Stimulated activated CD8-positive, alpha-beta memory T cell treated with anti-CD3 and anti-CD28 coated beads, Interleukin-12 subunit alpha, Interleukin-12 subunit beta, amount 100 ng/mL, for 24 hours (primary cell): Measurements from ENCODE around the gene IKZF5.

Source experiments
- DNase-seq: peaks from one replicate; pipeline ENCODE4 v3.0.0-alpha.2; 2020; ENCODE audit errors: extremely low read depth

The IKZF5 gene

GRCh38 chr10:122981066-122981464 is 27.5 kb downstream of the IKZF5 start:
- no peak for DNase-seq

- DNase-seq = peak; percentile 76
Observed at GRCh38 chr10:122980209-122981065, 28.2 kb downstream of the IKZF5 start, which contains the start of gene PSTK. PSTK (plus strand) TSS chr10:122980401; CDS start chr10:122980480, 79 bp downstream.

- DNase-seq = no peak
Observed at GRCh38 chr10:122974543-122975064, 34.0 kb downstream of the IKZF5 start.

- no peak for DNase-seq
Observed at GRCh38 chr10:122974023-122974422, 34.6 kb downstream of the IKZF5 start.

- no peak for DNase-seq
Observed at GRCh38 chr10:122968698-122969097, 39.9 kb downstream of the IKZF5 start.

- no peak for DNase-seq
Observed at GRCh38 chr10:122966879-122967278, 41.7 kb downstream of the IKZF5 start.

- no peak for DNase-seq
Observed at GRCh38 chr10:122962405-122962804, 46.2 kb downstream of the IKZF5 start.

GRCh38 chr10:122957474-122957873 is 51.1 kb downstream of the IKZF5 start:
- no peak for DNase-seq

GRCh38 chr10:122955892-122956291 is 52.7 kb downstream of the IKZF5 start:
- DNase-seq = no peak

GRCh38 chr10:122954731-122955050 is 53.9 kb downstream of the IKZF5 start:
- no peak for DNase-seq

- peak; percentile 94 for DNase-seq
Observed at GRCh38 chr10:122953902-122954730, 54.5 kb downstream of the IKZF5 start, which contains the start of gene C10orf88. C10orf88 (minus strand) TSS chr10:122954227; CDS start chr10:122954178, 49 bp downstream.

GRCh38 chr10:122949296-122949695 is 59.3 kb downstream of the IKZF5 start:
- no peak for DNase-seq
